ENCODE results near the gene CAPZA2.
"Not testable (repeated sequence)": the region's sequence is repeated elsewhere in the genome, so short reads cannot be mapped to it uniquely, and the experiment has no call there.

CAPZA2 gene

GRCh38 chr7:116862234-116862950 is at the start of gene CAPZA2:
CAPZA2 (plus strand) TSS chr7:116862587; CDS start chr7:116862612, 25 bp downstream.
- no peak for FAIRE-seq

GRCh38 chr7:116812860-116813259 is 49.5 kb upstream of the CAPZA2 start:
- FAIRE-seq, result no peak

- not testable (repeated sequence) for FAIRE-seq
These were observed 49.0 kb upstream of the CAPZA2 start for GRCh38 chr7:116813371-116813770.

GRCh38 chr7:116815041-116815440 is 47.3 kb upstream of the CAPZA2 start:
- no peak for FAIRE-seq

GRCh38 chr7:116820149-116820548 is 42.2 kb upstream of the CAPZA2 start:
- FAIRE-seq, result no peak

GRCh38 chr7:116821647-116822046 is 40.7 kb upstream of the CAPZA2 start:
- not testable (repeated sequence) for FAIRE-seq

- FAIRE-seq, result no peak
These were observed 37.9 kb upstream of the CAPZA2 start for GRCh38 chr7:116824449-116824848.

- FAIRE-seq, result no peak
These were observed 34.1 kb upstream of the CAPZA2 start for GRCh38 chr7:116828281-116828680.

- FAIRE-seq, result no peak
These were observed 33.3 kb upstream of the CAPZA2 start for GRCh38 chr7:116829041-116829440.

GRCh38 chr7:116829493-116829892 is 32.9 kb upstream of the CAPZA2 start:
- FAIRE-seq, result no peak

GRCh38 chr7:116832692-116833091 is 29.7 kb upstream of the CAPZA2 start:
- FAIRE-seq, result no peak

- FAIRE-seq, result no peak
These were observed 27.4 kb upstream of the CAPZA2 start for GRCh38 chr7:116834815-116835504.

- no peak for FAIRE-seq
These were observed 26.3 kb upstream of the CAPZA2 start for GRCh38 chr7:116836048-116836447.

GRCh38 chr7:116836911-116837310 is 25.5 kb upstream of the CAPZA2 start:
- no peak for FAIRE-seq

GRCh38 chr7:116837586-116837985 is 24.8 kb upstream of the CAPZA2 start:
- no peak for FAIRE-seq

GRCh38 chr7:116840256-116840655 is 22.1 kb upstream of the CAPZA2 start:
- no peak for FAIRE-seq

- no peak for FAIRE-seq
These were observed 20.0 kb upstream of the CAPZA2 start for GRCh38 chr7:116842371-116842770.

GRCh38 chr7:116843378-116843777 is 19.0 kb upstream of the CAPZA2 start:
- FAIRE-seq, result no peak

GRCh38 chr7:116851175-116851574 is 11.2 kb upstream of the CAPZA2 start:
- FAIRE-seq, result no peak

- FAIRE-seq, result no peak
These were observed 10.7 kb upstream of the CAPZA2 start for GRCh38 chr7:116851671-116852070.

GRCh38 chr7:116854132-116854531 is 8.3 kb upstream of the CAPZA2 start:
- FAIRE-seq, result no peak

GRCh38 chr7:116857052-116857451 is 5.3 kb upstream of the CAPZA2 start:
- no peak for FAIRE-seq

- no peak for FAIRE-seq
These were observed 3.1 kb upstream of the CAPZA2 start for GRCh38 chr7:116859323-116859722.

GRCh38 chr7:116861717-116862116 is 670 bp upstream of the CAPZA2 start:
- FAIRE-seq, result no peak

All from G401.6 (cell line).